Left lung (tissue), 10 donors: ENCODE results near the gene PPP1R11. TPM values are rescaled to one million over a fixed set of nuclear protein-coding genes. Genes with fewer than 3 reads are reported as not detected.

ENCODE experiments used
- ATAC-seq: fragments of 200-7000 bp; cut with Tn5 transposase; one replicate; pipeline ENCODE4 v1.9.1; 2020; ENCODE audit warnings: moderate library complexity
- DNase-seq, 4 donors: peaks; one replicate each; pipeline ENCODE4 v3.0.0-alpha.2; 2013 to 2020
- H3K27ac ChIP-seq, 2 donors: fragments of 200-600 bp; sonication (generic) in 1 of 2; one replicate each; pipeline versions ENCODE4 v1.5.0 to v1.8.0; 2020 to 2021
- H3K27me3 ChIP-seq, 2 donors: fragments of 200-600 bp; sonication (generic) in 1 of 2; one replicate each; pipeline versions ENCODE4 v1.5.0 to v1.8.0; 2020 to 2021
- H3K36me3 ChIP-seq, 2 donors: fragments of 200-600 bp; sonication (generic) in 1 of 2; one replicate each; pipeline versions ENCODE4 v1.5.0 to v1.8.0; 2020 to 2021
- H3K4me1 ChIP-seq, 2 donors: fragments of 200-600 bp; one replicate each; pipeline ENCODE4 v1.8.0; 2021
- H3K4me3 ChIP-seq, 2 donors: fragments of 200-600 bp; sonication (generic) in 1 of 2; one replicate each; pipeline versions ENCODE4 v1.5.0 to v1.8.0; 2020 to 2021; ENCODE audit warnings: mild to moderate bottlenecking in 1 of 2
- H3K9me3 ChIP-seq, 2 donors: fragments of 200-600 bp; sonication (generic) in 1 of 2; one replicate each; pipeline versions ENCODE4 v1.5.0 to v1.8.0; 2020 to 2021
- intact Hi-C, 2 donors: fragments of 100-400 bp; cut with DNase I; formaldehyde crosslinking; loops; one replicate each; pipeline versions ENCODE4 v1.11.2 to v1.14.2; 2022
- polyA plus RNA-seq, 6 donors: library from polyadenylated mRNA; unstranded; fragments of 120-200 nt; gene quantifications; one replicate each; pipeline ENCODE4 v1.2.1, GENCODE V29; 2013; ENCODE audit not compliant: insufficient read length in 6 of 6
- total RNA-seq, 2 donors: library from RNA; stranded (reverse); fragmentation: NEBNext Ultra II Directional; extraction: Animal tissue kit (Norgen Biotek cat#: 25700); gene quantifications; one replicate each; pipeline ENCODE4 v1.2.1, GENCODE V29; 2021
- TF ChIP-seq, protein P1 (sequence below), 2 donors: fragments of 200-600 bp; sonication (generic) in 1 of 2; IDR thresholded peaks; one replicate each; pipeline versions ENCODE4 v1.5.0 to v1.8.0; 2021; ENCODE audit warnings: antibody characterized with exemption in 2 of 2
- donor health status: DM: no; HTN: yes; CAD: no.
- donor health status: DM: no; HTN: no; CAD: no.

Gene PPP1R11
- total and polyA plus RNA-seq, 8 donors: 52.0 to 60.0 (median 55.9) TPM

DNA sequence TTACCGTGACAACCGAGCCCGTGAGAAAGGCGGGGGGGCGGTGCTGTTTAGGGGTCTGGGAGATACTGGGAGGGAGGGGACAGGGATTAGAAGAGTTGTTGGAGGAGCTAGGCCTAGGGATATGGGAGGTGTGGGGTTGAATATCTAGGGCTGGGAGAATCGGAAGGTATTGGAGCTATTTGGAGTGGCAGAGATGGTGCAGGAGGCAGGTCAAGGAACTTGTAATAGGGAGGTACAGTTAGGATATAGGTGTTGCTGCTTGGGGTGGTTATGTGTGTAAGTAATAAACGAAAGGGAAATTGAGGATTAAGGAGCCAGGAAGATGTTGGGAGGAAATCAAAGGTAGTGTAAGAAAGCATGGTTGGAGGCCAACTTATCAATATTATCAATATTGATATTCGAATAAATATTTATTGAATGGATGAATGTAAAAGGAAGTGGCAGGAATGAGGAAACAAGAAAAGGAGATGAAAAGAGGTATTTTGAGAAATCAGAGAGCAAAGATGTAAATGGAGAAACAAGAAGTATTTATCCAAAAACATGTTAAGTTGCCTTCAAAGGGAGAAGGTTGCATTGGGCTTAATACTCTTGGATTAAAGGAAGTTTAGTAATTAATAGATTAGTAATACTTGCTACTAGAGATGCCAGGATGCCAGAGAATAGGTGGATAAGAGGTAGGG is 602 bp downstream of the PPP1R11 start:
- Histone ChIP-seq H3K4me1 (peaks cover 12 to 52% of the 10 kb centered on the region in 2 donors), H3K27me3 (peaks cover 0 to 24% of the 10 kb centered on the region in 2 donors), H3K27ac (peak overlapping the region; percentile 88 to 94), H3K9me3 (no peaks in the 10 kb centered on the region), H3K36me3 (peaks cover 0 to 28% of the 10 kb centered on the region in 2 donors), H3K4me3 (peak overlapping the region; percentile 58 to 60)
- intact Hi-C loops: no loop called here
- ATAC-seq: no peak
- DNase-seq: no peak
- TF ChIP-seq, protein P1, sequence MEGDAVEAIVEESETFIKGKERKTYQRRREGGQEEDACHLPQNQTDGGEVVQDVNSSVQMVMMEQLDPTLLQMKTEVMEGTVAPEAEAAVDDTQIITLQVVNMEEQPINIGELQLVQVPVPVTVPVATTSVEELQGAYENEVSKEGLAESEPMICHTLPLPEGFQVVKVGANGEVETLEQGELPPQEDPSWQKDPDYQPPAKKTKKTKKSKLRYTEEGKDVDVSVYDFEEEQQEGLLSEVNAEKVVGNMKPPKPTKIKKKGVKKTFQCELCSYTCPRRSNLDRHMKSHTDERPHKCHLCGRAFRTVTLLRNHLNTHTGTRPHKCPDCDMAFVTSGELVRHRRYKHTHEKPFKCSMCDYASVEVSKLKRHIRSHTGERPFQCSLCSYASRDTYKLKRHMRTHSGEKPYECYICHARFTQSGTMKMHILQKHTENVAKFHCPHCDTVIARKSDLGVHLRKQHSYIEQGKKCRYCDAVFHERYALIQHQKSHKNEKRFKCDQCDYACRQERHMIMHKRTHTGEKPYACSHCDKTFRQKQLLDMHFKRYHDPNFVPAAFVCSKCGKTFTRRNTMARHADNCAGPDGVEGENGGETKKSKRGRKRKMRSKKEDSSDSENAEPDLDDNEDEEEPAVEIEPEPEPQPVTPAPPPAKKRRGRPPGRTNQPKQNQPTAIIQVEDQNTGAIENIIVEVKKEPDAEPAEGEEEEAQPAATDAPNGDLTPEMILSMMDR (IDR thresholded peaks at IDR 0.05): no peak

DNA sequence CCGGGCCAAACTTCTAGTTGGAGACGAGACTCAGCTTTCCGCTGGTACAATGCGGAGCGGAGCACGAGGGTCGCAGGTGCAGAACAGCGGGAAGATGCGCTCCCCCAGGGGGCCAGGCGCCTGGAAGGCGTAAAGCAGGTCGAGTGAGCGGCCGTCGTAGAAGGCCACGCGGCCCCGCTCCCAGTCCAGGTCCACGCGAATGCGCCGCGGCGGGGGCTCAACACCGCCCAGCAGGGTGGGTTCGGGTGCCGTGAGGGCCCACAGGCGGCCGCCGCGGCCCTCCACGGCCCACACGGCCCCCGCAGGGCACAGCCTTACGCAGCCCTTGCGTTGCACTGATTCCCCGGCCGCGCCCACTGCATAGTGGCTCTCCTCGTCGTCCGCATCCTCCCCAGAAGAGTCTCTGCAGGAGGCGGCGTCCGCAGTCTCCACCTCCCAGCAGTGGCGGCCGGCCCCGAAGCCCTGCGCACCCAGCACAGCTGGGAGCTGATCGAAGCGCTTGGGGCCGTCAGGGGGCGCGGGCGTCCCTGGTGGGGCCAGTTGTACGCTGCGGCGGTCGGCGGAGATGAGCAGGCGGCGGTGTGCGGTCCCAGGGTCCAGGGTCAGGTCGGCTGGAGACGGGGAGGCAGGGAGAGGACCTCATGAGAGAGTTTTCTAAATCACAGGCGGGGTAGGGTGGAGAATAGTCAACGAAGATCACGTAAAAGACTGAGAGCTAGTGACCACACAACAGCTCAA is 4.3 kb downstream of the PPP1R11 start:
- intact Hi-C loops: no loop called here
- no peak for ATAC-seq
- H3K27me3 ChIP-seq: peaks cover 19 to 60% of the 10 kb centered on the region in 2 donors
- no peaks in the 10 kb centered on the region for H3K9me3 ChIP-seq
- H3K36me3 ChIP-seq: peaks cover 0 to 28% of the 10 kb centered on the region in 2 donors
- TF ChIP-seq, protein P1 (IDR thresholded peaks at IDR 0.05): no peak
- H3K4me1 ChIP-seq: peaks cover 7 to 39% of the 10 kb centered on the region in 2 donors
- no peak overlapping the region for H3K4me3 ChIP-seq
- no peak overlapping the region for H3K27ac ChIP-seq
- DNase-seq: peak in 2 of 4 donors; percentile 40 to 83

DNA sequence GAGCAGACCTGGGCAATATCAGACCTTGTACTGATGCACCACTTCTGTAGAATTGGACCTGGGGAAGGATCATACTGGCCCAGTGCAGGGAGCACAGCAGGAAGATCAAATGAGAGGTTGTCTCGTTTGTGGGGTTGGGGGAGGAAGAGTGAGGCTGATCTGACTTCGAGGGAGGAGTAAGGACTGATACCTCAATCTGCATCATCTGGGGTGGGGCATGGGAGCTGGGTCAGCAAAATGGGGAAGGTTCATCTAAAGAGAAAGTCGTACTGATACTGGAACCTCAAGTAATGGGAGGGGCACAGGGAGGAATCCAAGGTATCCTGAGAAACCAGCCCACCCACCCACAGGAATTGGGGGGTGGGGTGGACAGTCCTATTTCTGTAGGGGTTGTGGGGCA is 4.9 kb downstream of the PPP1R11 start:
- TF ChIP-seq, protein P1 (IDR thresholded peaks at IDR 0.05): no peak
- Histone ChIP-seq H3K27me3 (peaks cover 19 to 65% of the 10 kb centered on the region in 2 donors), H3K36me3 (peaks cover 0 to 28% of the 10 kb centered on the region in 2 donors), H3K9me3 (no peaks in the 10 kb centered on the region), H3K4me3 (no peak overlapping the region), H3K4me1 (peaks cover 4 to 37% of the 10 kb centered on the region in 2 donors), H3K27ac (no peak overlapping the region)
- ATAC-seq (no peak), DNase-seq (no peak)
- intact Hi-C loops: no loop called here

DNA sequence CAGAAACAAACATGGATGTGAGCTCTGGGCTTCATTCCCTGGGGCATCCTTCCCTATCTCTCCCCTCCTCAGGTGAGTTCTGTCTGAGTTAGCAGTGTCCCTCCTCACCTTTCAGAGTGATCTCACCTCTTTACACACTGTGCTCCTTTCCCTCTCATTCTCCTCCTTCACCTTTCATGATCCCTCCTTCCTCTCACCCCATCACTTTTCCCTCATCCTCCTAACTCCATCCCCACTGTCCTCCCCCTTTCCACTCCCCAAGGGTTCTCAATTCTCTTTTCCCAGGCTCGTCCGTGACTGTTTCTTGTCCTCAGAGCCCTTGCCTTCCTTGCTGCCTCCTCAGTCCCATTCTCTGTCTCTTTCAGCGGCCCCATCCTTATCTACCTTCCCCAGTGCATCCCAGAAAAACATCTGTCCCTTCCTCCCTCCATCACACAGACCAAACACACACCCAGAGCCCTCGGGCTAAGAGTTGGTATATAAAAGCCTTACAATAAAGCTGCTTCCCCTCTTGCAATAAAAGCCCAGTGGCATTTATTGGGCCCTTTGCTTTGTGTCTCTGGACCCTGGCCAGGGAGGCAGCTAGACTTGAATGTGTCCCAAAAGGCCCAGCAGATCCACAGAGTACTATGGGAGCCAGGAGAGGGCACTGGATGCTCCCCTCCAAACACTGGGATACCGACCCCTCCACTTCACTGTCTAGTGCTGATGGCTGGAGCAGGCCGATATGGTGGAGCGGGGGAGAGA is 6.7 kb downstream of the PPP1R11 start:
- intact Hi-C loops: no loop called here
- peaks cover 19 to 80% of the 10 kb centered on the region in 2 donors for H3K27me3 ChIP-seq
- TF ChIP-seq, protein P1 (IDR thresholded peaks at IDR 0.05): no peak

More for the DNA sequence above, 6.7 kb downstream of the PPP1R11 start:
- no peak overlapping the region for H3K27ac ChIP-seq
- peaks cover 0 to 25% of the 10 kb centered on the region in 2 donors for H3K36me3 ChIP-seq
- H3K9me3 ChIP-seq: no peaks in the 10 kb centered on the region
- DNase-seq (no peak), ATAC-seq (no peak)
- H3K4me1 ChIP-seq: peaks cover 0 to 26% of the 10 kb centered on the region in 2 donors
- peak overlapping the region in 1 of 2 donors; percentile 39 for H3K4me3 ChIP-seq
